ENCODE results near the gene APBA2.
A peak's percentile ranks its signal among the peaks of the same experiment; 100 is the strongest.

Gene APBA2

GRCh38 chr15:29127506-29128430 lies 242.0 kb downstream of the APBA2 start:
- no peak for DNase-seq

GRCh38 chr15:29128671-29129070 lies 242.9 kb downstream of the APBA2 start:
- no peak for DNase-seq

- no peak for DNase-seq
Measured at GRCh38 chr15:29129221-29129620, 243.4 kb downstream of the APBA2 start.

- no peak for DNase-seq
Measured at GRCh38 chr15:29129926-29130325, 244.2 kb downstream of the APBA2 start.

- DNase-seq, result no peak
Measured at GRCh38 chr15:29130476-29130875, 244.7 kb downstream of the APBA2 start.

- no peak for DNase-seq
Measured at GRCh38 chr15:29130951-29131839, 245.4 kb downstream of the APBA2 start.

- DNase-seq, result no peak
Measured at GRCh38 chr15:29131840-29132420, 246.2 kb downstream of the APBA2 start.

- DNase-seq, result no peak
Measured at GRCh38 chr15:29132735-29133181, 247.0 kb downstream of the APBA2 start.

GRCh38 chr15:29133321-29133720 lies 247.5 kb downstream of the APBA2 start:
- no peak for DNase-seq

- no peak for DNase-seq
Measured at GRCh38 chr15:29133791-29134190, 248.0 kb downstream of the APBA2 start.

- no peak for DNase-seq
Measured at GRCh38 chr15:29134239-29134638, 248.5 kb downstream of the APBA2 start.

GRCh38 chr15:29134641-29135308 lies 249.0 kb downstream of the APBA2 start:
- no peak for DNase-seq

GRCh38 chr15:29135309-29135657 lies 249.5 kb downstream of the APBA2 start:
- DNase-seq, result no peak

- DNase-seq, result no peak
Measured at GRCh38 chr15:29135702-29136646, 250.2 kb downstream of the APBA2 start.

- DNase-seq, result no peak
Measured at GRCh38 chr15:29138260-29138659, 252.5 kb downstream of the APBA2 start.

GRCh38 chr15:29139072-29139471 lies 253.3 kb downstream of the APBA2 start:
- DNase-seq, result no peak

- DNase-seq, result no peak
Measured at GRCh38 chr15:29139540-29140459, 254.0 kb downstream of the APBA2 start.

GRCh38 chr15:29140475-29141307 lies 254.9 kb downstream of the APBA2 start:
- DNase-seq, result no peak

- peak; percentile 18 for DNase-seq
Measured at GRCh38 chr15:29141308-29142128, 255.7 kb downstream of the APBA2 start.
